H1 (cell line): ENCODE measurements around the gene VASH1. TPM values are rescaled to one million over a fixed set of nuclear protein-coding genes. Genes with fewer than 3 reads are reported as not detected.

Source experiments
- ASH2L ChIP-seq: fragments of 200-600, 300-600 bp; sonication (generic); IDR thresholded peaks from one replicate; pipeline ENCODE4 v1.7.1; 2017; ENCODE audit warnings: low read length
- GABPA ChIP-seq: IDR thresholded peaks from 2 replicates; pipeline ENCODE4 v1.6.1; 2011; ENCODE audit warnings: mild to moderate bottlenecking, low read length, moderate library complexity, borderline replicate concordance; ENCODE audit not compliant: insufficient read depth
- HDAC2 ChIP-seq, 2 experiments: fragments of 300-600 bp in 1 of 2; sonication (generic) in 1 of 2; IDR thresholded peaks; 2 replicates each; pipeline ENCODE4 v1.6.1; 2011 to 2012; ENCODE audit warnings: low read depth in 2 of 2, low read length in 2 of 2, mild to moderate bottlenecking in 2 of 2, moderate library complexity in 2 of 2, borderline replicate concordance in 1 of 2, inconsistent platforms in 1 of 2
- polyA plus RNA-seq, 7 experiments: library from polyadenylated mRNA; depleted of rRNA in 3 of 7; stranded (reverse) in 5 of 7; unstranded in 2 of 7; fragments of >200 nt in 5 of 7; fragments of 200-250 nt in 2 of 7; gene quantifications; 1 replicate in 5 of 7; 2 replicates in 1 of 7; 4 replicates in 1 of 7; pipeline versions ENCODE4 v1.2.1 to v1.2.3, GENCODE V29; 2011 to 2013; ENCODE audit warnings: missing spikeins in 2 of 7, mixed read lengths in 2 of 7
- total RNA-seq: library from RNA; stranded (reverse); fragmentation: NEBNext Ultra II Directional; extraction: Animal tissue kit (Norgen Biotek cat#: 25700); gene quantifications from 2 replicates; pipeline ENCODE4 v1.2.1, GENCODE V29; 2021
- TF ChIP-seq, protein P1 (sequence below): fragments of 300-600 bp; sonication (generic); IDR thresholded peaks from 2 replicates; pipeline ENCODE4 v1.7.1; 2012; ENCODE audit warnings: low read length, moderate library complexity, mild to moderate bottlenecking, inconsistent platforms; ENCODE audit not compliant: insufficient replicate concordance

The VASH1 gene
- total and polyA plus RNA-seq, 2 of the 8 experiments (the other 6 are each of a cell fraction or from before 2014, with no cell fraction given): 3.1 to 6.4 TPM

- TF ChIP-seq, protein P1, sequence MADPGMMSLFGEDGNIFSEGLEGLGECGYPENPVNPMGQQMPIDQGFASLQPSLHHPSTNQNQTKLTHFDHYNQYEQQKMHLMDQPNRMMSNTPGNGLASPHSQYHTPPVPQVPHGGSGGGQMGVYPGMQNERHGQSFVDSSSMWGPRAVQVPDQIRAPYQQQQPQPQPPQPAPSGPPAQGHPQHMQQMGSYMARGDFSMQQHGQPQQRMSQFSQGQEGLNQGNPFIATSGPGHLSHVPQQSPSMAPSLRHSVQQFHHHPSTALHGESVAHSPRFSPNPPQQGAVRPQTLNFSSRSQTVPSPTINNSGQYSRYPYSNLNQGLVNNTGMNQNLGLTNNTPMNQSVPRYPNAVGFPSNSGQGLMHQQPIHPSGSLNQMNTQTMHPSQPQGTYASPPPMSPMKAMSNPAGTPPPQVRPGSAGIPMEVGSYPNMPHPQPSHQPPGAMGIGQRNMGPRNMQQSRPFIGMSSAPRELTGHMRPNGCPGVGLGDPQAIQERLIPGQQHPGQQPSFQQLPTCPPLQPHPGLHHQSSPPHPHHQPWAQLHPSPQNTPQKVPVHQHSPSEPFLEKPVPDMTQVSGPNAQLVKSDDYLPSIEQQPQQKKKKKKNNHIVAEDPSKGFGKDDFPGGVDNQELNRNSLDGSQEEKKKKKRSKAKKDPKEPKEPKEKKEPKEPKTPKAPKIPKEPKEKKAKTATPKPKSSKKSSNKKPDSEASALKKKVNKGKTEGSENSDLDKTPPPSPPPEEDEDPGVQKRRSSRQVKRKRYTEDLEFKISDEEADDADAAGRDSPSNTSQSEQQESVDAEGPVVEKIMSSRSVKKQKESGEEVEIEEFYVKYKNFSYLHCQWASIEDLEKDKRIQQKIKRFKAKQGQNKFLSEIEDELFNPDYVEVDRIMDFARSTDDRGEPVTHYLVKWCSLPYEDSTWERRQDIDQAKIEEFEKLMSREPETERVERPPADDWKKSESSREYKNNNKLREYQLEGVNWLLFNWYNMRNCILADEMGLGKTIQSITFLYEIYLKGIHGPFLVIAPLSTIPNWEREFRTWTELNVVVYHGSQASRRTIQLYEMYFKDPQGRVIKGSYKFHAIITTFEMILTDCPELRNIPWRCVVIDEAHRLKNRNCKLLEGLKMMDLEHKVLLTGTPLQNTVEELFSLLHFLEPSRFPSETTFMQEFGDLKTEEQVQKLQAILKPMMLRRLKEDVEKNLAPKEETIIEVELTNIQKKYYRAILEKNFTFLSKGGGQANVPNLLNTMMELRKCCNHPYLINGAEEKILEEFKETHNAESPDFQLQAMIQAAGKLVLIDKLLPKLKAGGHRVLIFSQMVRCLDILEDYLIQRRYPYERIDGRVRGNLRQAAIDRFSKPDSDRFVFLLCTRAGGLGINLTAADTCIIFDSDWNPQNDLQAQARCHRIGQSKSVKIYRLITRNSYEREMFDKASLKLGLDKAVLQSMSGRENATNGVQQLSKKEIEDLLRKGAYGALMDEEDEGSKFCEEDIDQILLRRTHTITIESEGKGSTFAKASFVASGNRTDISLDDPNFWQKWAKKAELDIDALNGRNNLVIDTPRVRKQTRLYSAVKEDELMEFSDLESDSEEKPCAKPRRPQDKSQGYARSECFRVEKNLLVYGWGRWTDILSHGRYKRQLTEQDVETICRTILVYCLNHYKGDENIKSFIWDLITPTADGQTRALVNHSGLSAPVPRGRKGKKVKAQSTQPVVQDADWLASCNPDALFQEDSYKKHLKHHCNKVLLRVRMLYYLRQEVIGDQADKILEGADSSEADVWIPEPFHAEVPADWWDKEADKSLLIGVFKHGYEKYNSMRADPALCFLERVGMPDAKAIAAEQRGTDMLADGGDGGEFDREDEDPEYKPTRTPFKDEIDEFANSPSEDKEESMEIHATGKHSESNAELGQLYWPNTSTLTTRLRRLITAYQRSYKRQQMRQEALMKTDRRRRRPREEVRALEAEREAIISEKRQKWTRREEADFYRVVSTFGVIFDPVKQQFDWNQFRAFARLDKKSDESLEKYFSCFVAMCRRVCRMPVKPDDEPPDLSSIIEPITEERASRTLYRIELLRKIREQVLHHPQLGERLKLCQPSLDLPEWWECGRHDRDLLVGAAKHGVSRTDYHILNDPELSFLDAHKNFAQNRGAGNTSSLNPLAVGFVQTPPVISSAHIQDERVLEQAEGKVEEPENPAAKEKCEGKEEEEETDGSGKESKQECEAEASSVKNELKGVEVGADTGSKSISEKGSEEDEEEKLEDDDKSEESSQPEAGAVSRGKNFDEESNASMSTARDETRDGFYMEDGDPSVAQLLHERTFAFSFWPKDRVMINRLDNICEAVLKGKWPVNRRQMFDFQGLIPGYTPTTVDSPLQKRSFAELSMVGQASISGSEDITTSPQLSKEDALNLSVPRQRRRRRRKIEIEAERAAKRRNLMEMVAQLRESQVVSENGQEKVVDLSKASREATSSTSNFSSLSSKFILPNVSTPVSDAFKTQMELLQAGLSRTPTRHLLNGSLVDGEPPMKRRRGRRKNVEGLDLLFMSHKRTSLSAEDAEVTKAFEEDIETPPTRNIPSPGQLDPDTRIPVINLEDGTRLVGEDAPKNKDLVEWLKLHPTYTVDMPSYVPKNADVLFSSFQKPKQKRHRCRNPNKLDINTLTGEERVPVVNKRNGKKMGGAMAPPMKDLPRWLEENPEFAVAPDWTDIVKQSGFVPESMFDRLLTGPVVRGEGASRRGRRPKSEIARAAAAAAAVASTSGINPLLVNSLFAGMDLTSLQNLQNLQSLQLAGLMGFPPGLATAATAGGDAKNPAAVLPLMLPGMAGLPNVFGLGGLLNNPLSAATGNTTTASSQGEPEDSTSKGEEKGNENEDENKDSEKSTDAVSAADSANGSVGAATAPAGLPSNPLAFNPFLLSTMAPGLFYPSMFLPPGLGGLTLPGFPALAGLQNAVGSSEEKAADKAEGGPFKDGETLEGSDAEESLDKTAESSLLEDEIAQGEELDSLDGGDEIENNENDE: no peak
- TF ChIP-seq GABPA (no peak), ASH2L (no peak), HDAC2 (IDR thresholded peaks at IDR 0.05; ENCODE audit: borderline replicate concordance in 1 of 2, low read depth in 2 of 2, low read length in 2 of 2) (no peak)
These were observed 67.2 kb downstream of the VASH1 start (continued) for GRCh38 chr14:76828339-76829012.
